IgD-negative memory B cell (primary cell): ENCODE results near the gene PCCA. TPM values are rescaled to one million over a fixed set of nuclear protein-coding genes. Genes with fewer than 3 reads are reported as not detected.

Source experiments
- H3K27ac Mint-ChIP-seq, 3 donors: one replicate each; pipeline ENCODE4 v1.8.0; 2020 to 2022; ENCODE audit warnings: mild to moderate bottlenecking in 3 of 3, mixed read lengths in 3 of 3, moderate library complexity in 1 of 3
- H3K27me3 Mint-ChIP-seq: one replicate; pipeline ENCODE4 v1.8.0; 2021; ENCODE audit warnings: mixed read lengths
- H3K36me3 Mint-ChIP-seq: one replicate; pipeline ENCODE4 v1.8.0; 2020; ENCODE audit warnings: mild to moderate bottlenecking, mixed read lengths
- H3K4me1 Mint-ChIP-seq, 3 donors: one replicate each; pipeline ENCODE4 v1.8.0; 2020 to 2022; ENCODE audit warnings: mixed read lengths in 3 of 3, mild to moderate bottlenecking in 1 of 3
- H3K4me3 Mint-ChIP-seq, 4 donors: one replicate each; pipeline ENCODE4 v1.8.0; 2020 to 2022; ENCODE audit warnings: mild to moderate bottlenecking in 4 of 4, mixed read lengths in 4 of 4, moderate library complexity in 3 of 4
- H3K9me3 Mint-ChIP-seq, 3 donors: one replicate each; pipeline ENCODE4 v1.8.0; 2020 to 2021; ENCODE audit warnings: mixed read lengths in 3 of 3, mild to moderate bottlenecking in 1 of 3
- polyA plus RNA-seq: library from polyadenylated mRNA; unstranded; fragments of 300-500 nt; fragmentation: Illumina TruSeq; gene quantifications from one replicate; pipeline ENCODE4 v1.2.3, GENCODE V29; 2021

The PCCA gene
- polyA plus RNA-seq, 1 donor from 2014 or later, result 8.5 TPM

GRCh38 chr13:100443278-100443997 is 354.5 kb downstream of the PCCA start:
- Mint-ChIP-seq H3K4me1 (no peaks in the 10 kb centered on the region), H3K4me3 (no peak overlapping the region), H3K36me3 (peaks cover 3% of the 10 kb centered on the region), H3K27ac (no peak overlapping the region), H3K27me3 (no peaks in the 10 kb centered on the region), H3K9me3 (no peaks in the 10 kb centered on the region)

GRCh38 chr13:100443998-100444328 is 355.1 kb downstream of the PCCA start:
- H3K27ac Mint-ChIP-seq, result no peak overlapping the region
- H3K27me3 Mint-ChIP-seq, result no peaks in the 10 kb centered on the region
- no peak overlapping the region for H3K4me3 Mint-ChIP-seq
- no peaks in the 10 kb centered on the region for H3K4me1 Mint-ChIP-seq
- H3K9me3 Mint-ChIP-seq, result no peaks in the 10 kb centered on the region
- H3K36me3 Mint-ChIP-seq, result peaks cover 6% of the 10 kb centered on the region

GRCh38 chr13:100447831-100448230 is 358.9 kb downstream of the PCCA start:
- Mint-ChIP-seq H3K4me3 (no peak overlapping the region), H3K36me3 (peaks cover 15% of the 10 kb centered on the region), H3K4me1 (no peaks in the 10 kb centered on the region), H3K9me3 (no peaks in the 10 kb centered on the region), H3K27ac (no peak overlapping the region), H3K27me3 (no peaks in the 10 kb centered on the region)

- H3K4me3 Mint-ChIP-seq, result no peak overlapping the region
- H3K27ac Mint-ChIP-seq, result no peak overlapping the region
- peaks cover 21% of the 10 kb centered on the region for H3K36me3 Mint-ChIP-seq
- H3K9me3 Mint-ChIP-seq, result no peaks in the 10 kb centered on the region
- H3K4me1 Mint-ChIP-seq, result peaks cover 0 to 1% (median 0%) of the 10 kb centered on the region in 3 donors
- H3K27me3 Mint-ChIP-seq, result no peaks in the 10 kb centered on the region
Observed at GRCh38 chr13:100451923-100452322, 363.0 kb downstream of the PCCA start.

- H3K4me3 Mint-ChIP-seq, result no peak overlapping the region
- H3K9me3 Mint-ChIP-seq, result peaks cover 0 to 3% (median 2%) of the 10 kb centered on the region in 3 donors
- peaks cover 19% of the 10 kb centered on the region for H3K36me3 Mint-ChIP-seq
- no peak overlapping the region for H3K27ac Mint-ChIP-seq
- peaks cover 0 to 1% (median 0%) of the 10 kb centered on the region in 3 donors for H3K4me1 Mint-ChIP-seq
- H3K27me3 Mint-ChIP-seq, result no peaks in the 10 kb centered on the region
Observed at GRCh38 chr13:100454876-100455275, 366.0 kb downstream of the PCCA start.

DNA sequence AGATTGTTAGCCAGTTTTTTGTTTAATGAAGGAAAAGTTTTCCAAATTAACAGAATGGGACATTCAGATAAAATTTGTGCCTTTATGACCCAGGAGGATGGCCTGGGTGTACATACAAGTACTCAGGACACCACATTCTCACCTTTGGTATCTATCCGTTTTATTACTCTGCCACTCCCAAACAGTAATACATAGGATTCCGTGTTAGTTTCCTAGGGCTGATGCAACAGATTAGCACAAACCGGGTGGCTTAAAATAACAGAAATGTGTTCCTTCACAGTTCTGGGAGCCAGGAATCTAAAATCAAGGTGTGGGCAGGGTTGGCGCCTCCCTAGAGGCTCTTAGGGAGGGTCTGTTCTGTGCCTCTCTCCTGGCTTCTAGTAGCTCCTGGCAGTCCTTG is 369.8 kb downstream of the PCCA start:
- Mint-ChIP-seq H3K4me3 (no peak overlapping the region), H3K36me3 (peaks cover 17% of the 10 kb centered on the region), H3K27me3 (no peaks in the 10 kb centered on the region), H3K27ac (no peak overlapping the region), H3K4me1 (peaks cover 0 to 1% (median 0%) of the 10 kb centered on the region in 3 donors), H3K9me3 (peaks cover 0 to 3% (median 2%) of the 10 kb centered on the region in 3 donors)

DNA sequence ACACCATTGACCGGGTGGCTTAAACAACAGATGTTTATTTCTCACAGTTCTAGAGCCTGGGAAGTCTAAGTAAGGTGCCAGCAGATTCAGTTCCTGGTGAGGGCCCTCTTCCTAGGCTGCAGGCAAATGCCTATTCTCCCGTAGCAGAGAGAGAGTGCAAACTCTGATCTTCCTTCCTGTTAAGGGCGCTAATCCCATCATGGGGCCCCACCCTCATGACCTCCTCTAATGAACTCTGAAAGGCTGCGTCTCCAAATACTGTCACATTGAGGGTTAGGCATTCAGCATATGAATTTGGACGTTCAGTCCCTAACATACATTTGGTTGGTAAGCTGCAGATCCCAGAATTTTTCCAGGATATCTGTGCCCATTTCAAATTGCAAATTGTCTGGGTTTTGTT is 370.9 kb downstream of the PCCA start:
- no peaks in the 10 kb centered on the region for H3K27me3 Mint-ChIP-seq
- H3K27ac Mint-ChIP-seq, result no peak overlapping the region
- peaks cover 0 to 3% (median 2%) of the 10 kb centered on the region in 3 donors for H3K9me3 Mint-ChIP-seq
- peaks cover 0 to 1% (median 0%) of the 10 kb centered on the region in 3 donors for H3K4me1 Mint-ChIP-seq
- peaks cover 15% of the 10 kb centered on the region for H3K36me3 Mint-ChIP-seq
- H3K4me3 Mint-ChIP-seq, result no peak overlapping the region

DNA sequence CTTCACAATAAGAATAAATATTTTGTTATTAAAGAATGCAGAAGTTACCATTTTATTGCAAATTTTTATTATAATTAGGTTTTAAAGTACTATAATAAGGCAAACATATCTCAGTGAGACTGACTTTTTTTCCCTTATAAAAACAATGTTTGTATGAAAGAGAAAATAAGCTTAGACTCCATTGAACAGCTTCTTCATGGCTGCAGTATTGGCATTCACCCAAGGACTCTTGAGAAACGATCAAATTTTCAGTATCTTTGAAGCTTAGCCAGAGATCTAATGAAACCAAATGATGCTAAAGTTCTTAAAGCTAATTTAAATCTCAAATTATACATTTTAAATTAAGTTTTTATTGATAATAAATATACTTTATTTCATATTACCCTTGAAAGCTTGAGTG is 371.4 kb downstream of the PCCA start:
- H3K4me1 Mint-ChIP-seq, result no peaks in the 10 kb centered on the region
- peaks cover 15% of the 10 kb centered on the region for H3K36me3 Mint-ChIP-seq
- no peak overlapping the region for H3K27ac Mint-ChIP-seq
- H3K9me3 Mint-ChIP-seq, result peaks cover 0 to 3% (median 2%) of the 10 kb centered on the region in 3 donors
- no peaks in the 10 kb centered on the region for H3K27me3 Mint-ChIP-seq
- no peak overlapping the region for H3K4me3 Mint-ChIP-seq

DNA sequence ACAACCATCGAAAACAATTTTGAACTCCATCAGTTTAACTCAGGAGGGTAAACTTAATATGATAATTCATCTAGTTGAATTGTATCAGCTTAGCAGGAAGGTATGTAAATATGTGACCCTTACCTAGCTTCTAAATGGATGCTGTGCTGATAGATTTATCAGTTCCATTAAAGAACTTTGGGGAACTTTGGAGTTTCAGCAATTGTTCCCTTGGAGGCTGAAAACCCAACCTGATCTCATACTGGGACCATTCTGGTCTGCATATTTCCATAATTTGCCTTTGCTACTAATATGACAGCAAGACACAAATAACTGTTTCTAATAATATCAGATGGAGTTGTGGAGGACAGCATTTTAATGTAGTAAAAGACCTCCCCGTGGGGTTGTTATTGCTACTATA is 371.9 kb downstream of the PCCA start:
- Mint-ChIP-seq H3K36me3 (peaks cover 15% of the 10 kb centered on the region), H3K4me1 (no peaks in the 10 kb centered on the region), H3K9me3 (peaks cover 0 to 3% (median 2%) of the 10 kb centered on the region in 3 donors), H3K27ac (no peak overlapping the region), H3K4me3 (no peak overlapping the region), H3K27me3 (no peaks in the 10 kb centered on the region)

DNA sequence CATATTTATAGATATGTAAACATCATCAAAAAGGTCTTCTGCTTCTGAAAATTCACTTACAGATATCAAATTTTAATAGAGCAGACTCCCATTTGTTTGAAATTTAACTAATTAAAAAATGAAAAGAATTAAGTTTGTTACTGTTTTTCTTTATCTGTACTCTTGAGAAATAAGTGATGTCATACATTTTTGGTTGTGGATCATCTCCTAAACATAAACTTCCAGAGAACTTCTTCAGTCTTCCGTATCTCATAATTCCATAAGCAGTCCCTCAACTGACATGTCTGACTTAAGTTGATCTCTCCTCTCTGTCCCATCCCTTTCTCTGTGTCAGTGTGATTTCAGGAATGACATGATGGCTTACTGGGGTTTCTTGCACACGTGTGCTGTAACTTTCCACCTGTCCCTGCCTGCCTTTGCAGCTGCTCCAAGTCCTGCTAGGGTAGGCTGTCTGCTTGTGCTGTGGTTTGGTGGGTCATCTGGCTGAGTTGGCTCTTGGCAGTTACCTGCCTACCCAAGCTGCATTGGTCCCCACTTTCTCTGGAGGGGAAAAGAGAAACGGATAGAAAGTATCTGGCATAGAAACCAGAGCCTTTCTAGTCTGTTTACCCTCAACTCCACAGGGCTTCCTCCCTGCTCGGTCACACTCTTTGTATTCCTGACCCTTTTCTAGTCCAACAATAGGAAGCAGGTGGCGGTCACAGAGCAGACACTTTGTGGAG is 372.6 kb downstream of the PCCA start:
- Mint-ChIP-seq H3K4me3 (no peak overlapping the region), H3K27me3 (no peaks in the 10 kb centered on the region), H3K36me3 (peaks cover 11% of the 10 kb centered on the region), H3K27ac (no peak overlapping the region), H3K9me3 (peaks cover 0 to 3% (median 2%) of the 10 kb centered on the region in 3 donors), H3K4me1 (no peaks in the 10 kb centered on the region)

DNA sequence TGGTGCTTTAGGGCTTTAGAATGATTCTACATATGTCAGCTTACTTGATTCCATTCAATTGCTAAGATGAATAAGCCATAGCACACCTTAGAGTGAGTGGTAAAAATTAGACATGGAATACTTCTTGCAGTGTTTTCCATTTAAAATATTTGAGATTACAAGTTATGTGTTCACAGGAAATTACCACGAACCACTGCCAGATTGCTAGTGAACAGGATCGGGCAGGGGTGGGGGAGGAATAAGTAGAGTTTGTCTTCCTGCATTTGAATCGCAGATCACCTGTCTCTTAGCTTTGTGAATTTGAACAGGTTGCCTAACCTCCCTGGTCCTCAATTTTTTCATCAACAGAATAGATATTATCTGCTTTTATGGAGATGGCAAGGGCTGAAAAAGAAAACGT is 375.1 kb downstream of the PCCA start:
- H3K9me3 Mint-ChIP-seq, result peaks cover 0 to 3% (median 2%) of the 10 kb centered on the region in 3 donors
- peaks cover 8% of the 10 kb centered on the region for H3K36me3 Mint-ChIP-seq
- H3K4me3 Mint-ChIP-seq, result no peak overlapping the region

DNA sequence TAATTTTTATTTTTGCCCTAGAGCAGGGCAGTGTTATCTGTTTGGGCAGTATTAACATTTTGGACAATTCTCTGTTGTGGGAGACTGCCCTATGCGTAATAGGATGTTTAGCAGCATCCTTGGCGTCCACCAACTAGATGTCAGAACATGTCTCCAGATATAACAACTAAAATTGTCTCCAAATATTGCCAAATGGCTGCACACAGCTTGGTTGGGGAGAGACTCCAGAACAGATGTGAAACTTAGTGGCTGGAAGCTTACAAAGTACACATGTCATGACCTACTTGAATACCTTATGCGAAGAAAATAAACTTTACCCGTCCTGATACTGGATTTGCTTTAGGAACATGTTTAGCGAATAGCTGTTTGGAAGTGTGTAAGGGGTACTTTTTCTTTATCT is 376.7 kb downstream of the PCCA start:
- Mint-ChIP-seq H3K36me3 (peaks cover 4% of the 10 kb centered on the region), H3K4me1 (no peaks in the 10 kb centered on the region), H3K27me3 (no peaks in the 10 kb centered on the region), H3K4me3 (no peak overlapping the region), H3K9me3 (no peaks in the 10 kb centered on the region), H3K27ac (no peak overlapping the region)

More for the DNA sequence above, 375.1 kb downstream of the PCCA start:
- no peaks in the 10 kb centered on the region for H3K27me3 Mint-ChIP-seq
- H3K27ac Mint-ChIP-seq, result no peak overlapping the region
- H3K4me1 Mint-ChIP-seq, result no peaks in the 10 kb centered on the region

GRCh38 chr13:100470866-100471505 is 382.1 kb downstream of the PCCA start:
- Mint-ChIP-seq H3K27me3 (no peaks in the 10 kb centered on the region), H3K9me3 (no peaks in the 10 kb centered on the region), H3K4me3 (no peak overlapping the region), H3K27ac (no peak overlapping the region), H3K4me1 (peaks cover 0 to 3% (median 0%) of the 10 kb centered on the region in 3 donors), H3K36me3 (no peaks in the 10 kb centered on the region)

GRCh38 chr13:100473087-100473486 is 384.2 kb downstream of the PCCA start:
- no peaks in the 10 kb centered on the region for H3K27me3 Mint-ChIP-seq
- H3K4me1 Mint-ChIP-seq, result peaks cover 0 to 6% (median 5%) of the 10 kb centered on the region in 3 donors
- H3K9me3 Mint-ChIP-seq, result no peaks in the 10 kb centered on the region
- H3K36me3 Mint-ChIP-seq, result peaks cover 2% of the 10 kb centered on the region
- H3K4me3 Mint-ChIP-seq, result no peak overlapping the region
- no peak overlapping the region for H3K27ac Mint-ChIP-seq

GRCh38 chr13:100473501-100474044 is 384.7 kb downstream of the PCCA start:
- peaks cover 0 to 6% (median 5%) of the 10 kb centered on the region in 3 donors for H3K4me1 Mint-ChIP-seq
- H3K4me3 Mint-ChIP-seq, result no peak overlapping the region
- H3K9me3 Mint-ChIP-seq, result no peaks in the 10 kb centered on the region
- H3K27me3 Mint-ChIP-seq, result no peaks in the 10 kb centered on the region
- H3K36me3 Mint-ChIP-seq, result peaks cover 6% of the 10 kb centered on the region
- no peak overlapping the region for H3K27ac Mint-ChIP-seq
